Measurements from ENCODE around the gene TRIM43B.
A peak's percentile ranks its signal among the peaks of the same experiment; 100 is the strongest.
"Not testable (repeated sequence)": the region's sequence is repeated elsewhere in the genome, so short reads cannot be mapped to it uniquely, and the experiment has no call there.

The TRIM43B gene

GRCh38 chr2:95484654-95485053, at the start of gene TRIM43B:
Gene TRIM43B, minus strand, starts transcription at chr2:95484754. Its CDS starts 2,040 bp downstream, at chr2:95482714.
- ATAC-seq: not testable (repeated sequence)

- TF ChIP-seq TOX (CRISPR knock-in tag; IDR thresholded peaks at IDR 0.05; ENCODE audit: borderline replicate concordance) (no peak), TCF4 (CRISPR knock-in tag; IDR thresholded peaks at IDR 0.05; ENCODE audit: borderline replicate concordance) (no peak)
- ATAC-seq: no peak
Measured at GRCh38 chr2:95531254-95531771, 46.8 kb upstream of the TRIM43B start.

GRCh38 chr2:95530734-95531133, 46.2 kb upstream of the TRIM43B start:
- no peak for TF ChIP-seq RARB (CRISPR knock-in tag; IDR thresholded peaks at IDR 0.05)
- no peak for TF ChIP-seq SNAI2 (CRISPR knock-in tag; IDR thresholded peaks at IDR 0.05)
- no peak for TF ChIP-seq TSHZ2 (CRISPR knock-in tag; IDR thresholded peaks at IDR 0.05)
- TF ChIP-seq ESRRG (CRISPR knock-in tag; IDR thresholded peaks at IDR 0.05): no peak
- TF ChIP-seq BACH2 (CRISPR knock-in tag; IDR thresholded peaks at IDR 0.05; ENCODE audit: borderline replicate concordance): no peak
- TF ChIP-seq CSDC2 (CRISPR knock-in tag; IDR thresholded peaks at IDR 0.05): no peak
- no peak for TF ChIP-seq ZNF8 (CRISPR knock-in tag; IDR thresholded peaks at IDR 0.05)
- no peak for TF ChIP-seq CREB5 (CRISPR knock-in tag; IDR thresholded peaks at IDR 0.05; ENCODE audit: low read depth)
- TF ChIP-seq ZFP30 (CRISPR knock-in tag; IDR thresholded peaks at IDR 0.05): no peak
- no peak for TF ChIP-seq ARNTL (CRISPR knock-in tag; IDR thresholded peaks at IDR 0.05; ENCODE audit: borderline replicate concordance, low read depth)
- no peak for TF ChIP-seq TOX (CRISPR knock-in tag; IDR thresholded peaks at IDR 0.05; ENCODE audit: borderline replicate concordance)
- TF ChIP-seq GLIS3 (CRISPR knock-in tag; IDR thresholded peaks at IDR 0.05): no peak
- TF ChIP-seq POU6F1 (CRISPR knock-in tag; IDR thresholded peaks at IDR 0.05; ENCODE audit: borderline replicate concordance, low read depth): no peak
- peak; percentile 59 for ATAC-seq

GRCh38 chr2:95526360-95527341, 42.1 kb upstream of the TRIM43B start:
- peak; percentile 97 for ATAC-seq
- TF ChIP-seq BACH2 (CRISPR knock-in tag; IDR thresholded peaks at IDR 0.05; ENCODE audit: borderline replicate concordance) (no peak), ZFP3 (CRISPR knock-in tag; IDR thresholded peaks at IDR 0.05) (0 out of 2 replicates have a peak, but pooled peaks have one; percentile 25)

- TF ChIP-seq PPARA (CRISPR knock-in tag; IDR thresholded peaks at IDR 0.05; ENCODE audit: borderline replicate concordance) (no peak), PATZ1 (CRISPR knock-in tag; IDR thresholded peaks at IDR 0.05; ENCODE audit: borderline replicate concordance) (no peak)
- ATAC-seq: no peak
Measured at GRCh38 chr2:95525294-95526035, 40.9 kb upstream of the TRIM43B start.
